Adrenal gland (tissue), 5 donors: ENCODE measurements around the gene TMEM18.

ENCODE experiments used
- CTCF ChIP-seq, 6 experiments: fragments of 450-650 bp in 4 of 6; fragments of 200-600 bp in 2 of 6; sonication (generic) in 1 of 6; IDR thresholded peaks; 1 replicate in 5 of 6; 2 replicates in 1 of 6; pipeline versions ENCODE4 v1.5.1 to v1.8.0; 2016 to 2021; ENCODE audit warnings: antibody characterized with exemption in 6 of 6, mild to moderate bottlenecking in 2 of 6, moderate library complexity in 1 of 6
- POLR2A ChIP-seq, 2 donors: fragments of 450-650 bp; IDR thresholded peaks; one replicate each; pipeline ENCODE4 v1.6.1; 2017; ENCODE audit warnings: antibody characterized with exemption in 2 of 2, mild to moderate bottlenecking in 2 of 2, moderate library complexity in 1 of 2
- donor health status: DM: no; HTN: no; CAD: no.

GRCh38 chr2:705971-706511, 28.8 kb upstream of the TMEM18 start:
- TF ChIP-seq CTCF (IDR thresholded peaks at IDR 0.05), result no peak
- TF ChIP-seq POLR2A (IDR thresholded peaks at IDR 0.05), result no peak
